K562 (cell line): ENCODE measurements around the gene SEMA5A. TPM values are rescaled to one million over a fixed set of nuclear protein-coding genes. Genes with fewer than 3 reads are reported as not detected.

Experiments used
- ATAC-seq: fragments of 200-7000 bp; cut with Tn5 transposase; 3 replicates; pipeline ENCODE4 v1.9.1; 2020; ENCODE audit warnings: moderate library complexity
- BruUV-seq: library from RNA; stranded (reverse); fragments of 400-500 nt; replicated peaks from 2 replicates; lab custom pipeline; 2021; lab: Mats Ljungman, UMichigan
- CTCF ChIA-PET: fragments of 300-600 bp; formaldehyde crosslinking; extraction: SDS; loops from one replicate; lab custom pipeline; 2021; ENCODE audit warnings: low intra/inter-chr PET ratio; lab: Yijun Ruan, JAX
- POLR2A ChIA-PET: fragments of 300-600, 350-650 bp; sonication (Branson Sonifier 250); formaldehyde crosslinking; extraction: SDS; loops from one replicate; lab custom pipeline; 2021; ENCODE audit warnings: antibody characterized with exemption, inconsistent platforms; lab: Yijun Ruan, JAX
- DNase-seq, 4 experiments: peaks; one replicate each; pipeline versions ENCODE4 v3.0.0 to v3.0.0-alpha.2; 2011 to 2018; ENCODE audit warnings: low spot score in 3 of 4, mixed read lengths in 3 of 4; ENCODE audit errors: extremely low read depth in 1 of 4
- FAIRE-seq: peaks from 2 replicates; lab custom pipeline; 2011; peaks lifted over from hg19 to GRCh38; lab: Jason Lieb, UNC
- H2AFZ ChIP-seq: 2 replicates; pipeline ENCODE4 v1.6.0; 2011; ENCODE audit warnings: low read depth, low read length, control low read depth, inconsistent platforms
- H3K27ac ChIP-seq: fragments of 200-600 bp; 3 replicates; pipeline ENCODE4 v1.8.0; 2011; ENCODE audit warnings: low read depth, mild to moderate bottlenecking, control low read depth, inconsistent platforms, low read length, moderate library complexity, mixed read lengths; ENCODE audit errors: extremely low read depth
- H3K27me3 ChIP-seq, 2 experiments: fragments of 300-600 bp in 1 of 2; 2 replicates in 1 of 2; 3 replicates in 1 of 2; pipeline versions ENCODE4 v1.6.0 to v1.8.0; 2011; ENCODE audit warnings: inconsistent platforms in 2 of 2, low read length in 2 of 2, mild to moderate bottlenecking in 1 of 2, mixed read lengths in 1 of 2, moderate library complexity in 1 of 2; ENCODE audit not compliant: control insufficient read depth in 2 of 2, insufficient read depth in 2 of 2
- H3K36me3 ChIP-seq: fragments of 300-600 bp; 3 replicates; pipeline ENCODE4 v1.8.0; 2011; ENCODE audit warnings: mild to moderate bottlenecking, low read length, inconsistent platforms; ENCODE audit not compliant: control insufficient read depth, insufficient read depth
- H3K4me1 ChIP-seq, 2 experiments: fragments of 200-600 bp in 1 of 2; replicated peaks in 1 of 2; 2 replicates in 1 of 2; 3 replicates in 1 of 2; pipeline versions ENCODE4 v1.5.1 to v1.8.0; 2011; ENCODE audit warnings: inconsistent platforms in 2 of 2, low read length in 2 of 2, mild to moderate bottlenecking in 1 of 2, mixed read lengths in 1 of 2, moderate library complexity in 1 of 2; ENCODE audit not compliant: control insufficient read depth in 2 of 2, insufficient read depth in 2 of 2
- H3K4me2 ChIP-seq: 2 replicates; pipeline ENCODE4 v1.6.1; 2011; ENCODE audit warnings: low read length, control low read depth, inconsistent platforms, mixed read lengths; ENCODE audit not compliant: insufficient read depth
- H3K4me3 ChIP-seq: fragments of 200-600 bp; sonication (generic), shearing (Covaris generic); 2 replicates; pipeline ENCODE4 v1.5.1; 2016; ENCODE audit warnings: control low read depth, inconsistent platforms
- H3K79me2 ChIP-seq: fragments of 200-600 bp; 3 replicates; pipeline ENCODE4 v1.8.0; 2011; ENCODE audit warnings: low read length, inconsistent platforms; ENCODE audit not compliant: control insufficient read depth, insufficient read depth
- H3K9ac ChIP-seq, 2 experiments: 2 replicates each; pipeline versions ENCODE4 v1.6.0 to v1.6.1; 2011; ENCODE audit warnings: low read depth in 2 of 2, low read length in 2 of 2, control low read depth in 1 of 2, inconsistent platforms in 1 of 2, mild to moderate bottlenecking in 1 of 2, mixed read lengths in 1 of 2; ENCODE audit not compliant: insufficient read depth in 1 of 2
- H3K9me1 ChIP-seq: one replicate; pipeline ENCODE4 v1.6.0; 2011; ENCODE audit warnings: inconsistent platforms, mild to moderate bottlenecking, low read length, moderate library complexity; ENCODE audit not compliant: control insufficient read depth, insufficient read depth
- H3K9me3 ChIP-seq: replicated peaks from 2 replicates; pipeline ENCODE4 v1.5.1; 2011; ENCODE audit warnings: low read depth, low read length, inconsistent platforms; ENCODE audit not compliant: control insufficient read depth, insufficient read depth
- H4K20me1 ChIP-seq: replicated peaks from 2 replicates; pipeline ENCODE4 v1.6.1; 2011; ENCODE audit warnings: low read length, inconsistent platforms, mixed read lengths; ENCODE audit not compliant: control insufficient read depth, insufficient read depth
- EP300 ChIP-seq: IDR thresholded peaks from 2 replicates; pipeline ENCODE4 v1.6.1; 2012; ENCODE audit warnings: low read length, improper control_type of control experiment
- FOXA1 ChIP-seq: fragments of 450-650 bp; IDR thresholded peaks from 2 replicates; pipeline ENCODE4 v1.6.1; 2016; ENCODE audit warnings: mild to moderate bottlenecking, borderline replicate concordance
- FOXM1 ChIP-seq, 2 experiments: fragments of 450-650 bp in 1 of 2; sonication (generic) in 1 of 2; formaldehyde crosslinking in 1 of 2; IDR thresholded peaks; 2 replicates each; pipeline versions ENCODE4 v1.6.1 to v1.9.0; 2017 to 2022; ENCODE audit warnings: low read depth in 2 of 2, mild to moderate bottlenecking in 2 of 2, missing genetic modification reagents in 1 of 2, moderate library complexity in 1 of 2
- GATAD2A ChIP-seq: fragments of 450-650 bp; IDR thresholded peaks from 2 replicates; pipeline ENCODE4 v1.6.1; 2017
- MCM3 ChIP-seq: fragments of 450-650 bp; IDR thresholded peaks from 2 replicates; pipeline ENCODE4 v1.6.1; 2016
- SMARCA5 ChIP-seq: fragments of 450-650 bp; IDR thresholded peaks from 2 replicates; pipeline ENCODE4 v1.6.1; 2016
- TSC22D4 ChIP-seq: fragments of 450-650 bp; IDR thresholded peaks from 2 replicates; pipeline ENCODE4 v1.6.1; 2016; ENCODE audit warnings: missing genetic modification characterization, missing biosample characterization, control low read depth
- ZBTB17 ChIP-seq: fragments of 450-650 bp; formaldehyde crosslinking; IDR thresholded peaks from 2 replicates; pipeline ENCODE4 v1.4.0; 2020; ENCODE audit warnings: mild to moderate bottlenecking
- ZNF507 ChIP-seq: conservative IDR thresholded peaks from 2 replicates; pipeline ENCODE4 v1.6.1; 2017; ENCODE audit warnings: missing genetic modification characterization, missing compliant biosample characterization
- ZNF79 ChIP-seq: fragments of 250-450 bp; sonication (Bioruptor Pico); IDR thresholded peaks from 2 replicates; pipeline ENCODE4 v1.4.0; 2020; ENCODE audit warnings: low read depth, mild to moderate bottlenecking, moderate library complexity
- WGBS: fragments of 100-300 bp; shearing (Covaris generic); methylation state at CpG from one replicate; pipeline ENCODE4 v1.1.6; 2016; ENCODE audit warnings: low coverage, mixed read lengths; ENCODE audit not compliant: insufficient coverage; ENCODE audit errors: missing lambda C conversion rate; 5-methylcytosine and 5-hydroxymethylcytosine counted together
- in situ Hi-C: fragments of 300-500 bp; cut with MboI; formaldehyde crosslinking; loops from 4 replicates; pipeline ENCODE4 v1.15.0; 2018; ENCODE audit warnings: inconsistent platforms, mixed read lengths
- intact Hi-C: fragments of 100-400 bp; cut with micrococcal nuclease; formaldehyde crosslinking; loops from 2 replicates; pipeline ENCODE4 v1.14.2; 2022
- polyA plus RNA-seq, 8 experiments: library from polyadenylated mRNA; depleted of rRNA in 4 of 8; stranded (reverse) in 5 of 8; unstranded in 3 of 8; fragments of >200 nt; fragmentation: Nextera tagmentation in 2 of 8; fragmentation: Illumina TruSeq in 1 of 8; extraction: Ambion mirVana in 2 of 8; extraction: Trizol in 1 of 8; gene quantifications; 2 replicates each; pipeline versions ENCODE4 v1.2.1 to v1.2.3, GENCODE V29; 2011 to 2014; ENCODE audit warnings: inconsistent platforms in 1 of 8, missing spikeins in 1 of 8
- total RNA-seq, 7 experiments: library from RNA; depleted of rRNA in 6 of 7; stranded (reverse); fragments of >200 nt in 6 of 7; fragmentation: Illumina TruSeq in 2 of 7; extraction: Trizol in 2 of 7; gene quantifications; 2 replicates each; pipeline versions ENCODE4 v1.2.1 to v1.2.3, GENCODE V29; 2011 to 2021; ENCODE audit warnings: low replicate concordance in 1 of 7
- TF ChIP-seq, protein P1 (sequence below), 3 experiments: fragments of 200-800 bp in 1 of 3; fragments of 250-450 bp in 1 of 3; fragments of 450-650 bp in 1 of 3; sonication (Bioruptor Pico) in 1 of 3; sonication (Bioruptor generic) in 1 of 3; formaldehyde crosslinking in 1 of 3; IDR thresholded peaks; 2 replicates each; pipeline versions ENCODE4 v1.6.1 to v1.8.0; 2016 to 2022; ENCODE audit warnings: mild to moderate bottlenecking in 2 of 3, missing genetic modification characterization in 2 of 3, missing compliant biosample characterization in 1 of 3, moderate library complexity in 1 of 3

The SEMA5A gene
- total and polyA plus RNA-seq, 9 of the 15 experiments (the other 6 are each of a cell fraction or from before 2014, with no cell fraction given): 0.02 TPM; not detected in 8

DNA sequence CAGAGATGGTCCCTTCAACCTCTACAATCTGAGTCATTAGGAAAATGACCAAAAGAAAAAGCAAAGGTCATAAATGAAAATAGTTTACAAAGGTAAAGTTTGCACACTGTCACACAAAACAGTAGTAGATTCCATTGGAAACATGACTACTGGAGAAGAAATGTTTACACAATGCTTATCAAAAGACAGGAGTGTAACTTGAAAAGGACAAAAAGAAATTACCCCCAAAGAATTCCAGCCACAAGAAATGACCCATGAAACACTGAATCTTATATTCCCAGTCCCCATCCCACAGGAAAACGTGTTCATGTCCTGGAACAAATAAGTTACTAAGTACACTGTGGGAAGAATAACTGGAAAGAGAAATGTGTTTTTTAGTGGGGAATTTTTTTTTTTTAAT, 385.1 kb downstream of the SEMA5A start (continued):
- TF ChIP-seq MCM3: no peak
- TF ChIP-seq SMARCA5: no peak
- TF ChIP-seq, protein P1, sequence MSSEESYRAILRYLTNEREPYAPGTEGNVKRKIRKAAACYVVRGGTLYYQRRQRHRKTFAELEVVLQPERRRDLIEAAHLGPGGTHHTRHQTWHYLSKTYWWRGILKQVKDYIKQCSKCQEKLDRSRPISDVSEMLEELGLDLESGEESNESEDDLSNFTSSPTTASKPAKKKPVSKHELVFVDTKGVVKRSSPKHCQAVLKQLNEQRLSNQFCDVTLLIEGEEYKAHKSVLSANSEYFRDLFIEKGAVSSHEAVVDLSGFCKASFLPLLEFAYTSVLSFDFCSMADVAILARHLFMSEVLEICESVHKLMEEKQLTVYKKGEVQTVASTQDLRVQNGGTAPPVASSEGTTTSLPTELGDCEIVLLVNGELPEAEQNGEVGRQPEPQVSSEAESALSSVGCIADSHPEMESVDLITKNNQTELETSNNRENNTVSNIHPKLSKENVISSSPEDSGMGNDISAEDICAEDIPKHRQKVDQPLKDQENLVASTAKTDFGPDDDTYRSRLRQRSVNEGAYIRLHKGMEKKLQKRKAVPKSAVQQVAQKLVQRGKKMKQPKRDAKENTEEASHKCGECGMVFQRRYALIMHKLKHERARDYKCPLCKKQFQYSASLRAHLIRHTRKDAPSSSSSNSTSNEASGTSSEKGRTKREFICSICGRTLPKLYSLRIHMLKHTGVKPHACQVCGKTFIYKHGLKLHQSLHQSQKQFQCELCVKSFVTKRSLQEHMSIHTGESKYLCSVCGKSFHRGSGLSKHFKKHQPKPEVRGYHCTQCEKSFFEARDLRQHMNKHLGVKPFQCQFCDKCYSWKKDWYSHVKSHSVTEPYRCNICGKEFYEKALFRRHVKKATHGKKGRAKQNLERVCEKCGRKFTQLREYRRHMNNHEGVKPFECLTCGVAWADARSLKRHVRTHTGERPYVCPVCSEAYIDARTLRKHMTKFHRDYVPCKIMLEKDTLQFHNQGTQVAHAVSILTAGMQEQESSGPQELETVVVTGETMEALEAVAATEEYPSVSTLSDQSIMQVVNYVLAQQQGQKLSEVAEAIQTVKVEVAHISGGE (CRISPR knock-in tag; IDR thresholded peaks at IDR 0.05): no peak
- no peak for TF ChIP-seq EP300
- no peak for TF ChIP-seq GATAD2A
- no peak for TF ChIP-seq ZNF79
- no peak for TF ChIP-seq TSC22D4
- no peak for TF ChIP-seq FOXM1 (IDR thresholded peaks at IDR 0.05; ENCODE audit: low read depth)
- TF ChIP-seq FOXM1 (CRISPR knock-in tag; IDR thresholded peaks at IDR 0.05; ENCODE audit: low read depth): no peak
- no peak for TF ChIP-seq ZBTB17

DNA sequence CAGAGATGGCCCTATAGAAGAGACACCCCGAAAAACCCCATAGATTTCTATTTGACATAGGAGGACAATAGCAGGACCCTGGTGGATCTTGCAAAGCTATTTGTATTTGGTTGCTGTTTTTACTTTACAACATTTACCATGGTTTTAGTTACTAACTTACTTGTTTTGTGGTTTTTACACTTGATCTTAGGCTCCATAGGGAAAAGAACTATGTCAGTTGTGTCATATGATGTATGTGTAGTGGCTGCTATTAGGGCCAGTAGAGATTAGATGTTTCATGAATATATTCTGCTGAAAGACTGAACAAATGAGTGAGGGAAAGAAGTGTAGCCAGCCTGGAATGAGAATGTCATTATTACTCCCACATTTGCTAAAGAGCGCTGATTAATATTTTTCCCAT, 388.1 kb downstream of the SEMA5A start:
- H3K9me3 ChIP-seq: no peaks in the 10 kb centered on the region
- POLR2A ChIA-PET: no interaction called here
- BruUV-seq: no TSS peak
- no peaks in the 10 kb centered on the region for H3K79me2 ChIP-seq
- H3K27me3 ChIP-seq: no peaks in the 10 kb centered on the region
- H2AFZ ChIP-seq: no peak overlapping the region
- WGBS: 4% methylated on average over 2 of the region's 2 CpGs
- no peaks in the 10 kb centered on the region for H4K20me1 ChIP-seq
- H3K4me1 ChIP-seq: no peaks in the 10 kb centered on the region
- CTCF ChIA-PET: no interaction called here
- no peaks in the 10 kb centered on the region for H3K36me3 ChIP-seq
- H3K4me3 ChIP-seq: no peak overlapping the region
- no peak for ATAC-seq
- no peak overlapping the region for H3K4me2 ChIP-seq
- H3K9ac ChIP-seq: no peak overlapping the region
- no peaks in the 10 kb centered on the region for H3K9me1 ChIP-seq
- intact Hi-C loops: no loop called here
- no peak overlapping the region for H3K27ac ChIP-seq
- DNase-seq: no peak
- no peak for FAIRE-seq
- in situ Hi-C loops: no loop called here
- TF ChIP-seq FOXA1 (no peak), ZNF507 (no peak)
